ENCODE measurements around the gene ELMO2.

DNA sequence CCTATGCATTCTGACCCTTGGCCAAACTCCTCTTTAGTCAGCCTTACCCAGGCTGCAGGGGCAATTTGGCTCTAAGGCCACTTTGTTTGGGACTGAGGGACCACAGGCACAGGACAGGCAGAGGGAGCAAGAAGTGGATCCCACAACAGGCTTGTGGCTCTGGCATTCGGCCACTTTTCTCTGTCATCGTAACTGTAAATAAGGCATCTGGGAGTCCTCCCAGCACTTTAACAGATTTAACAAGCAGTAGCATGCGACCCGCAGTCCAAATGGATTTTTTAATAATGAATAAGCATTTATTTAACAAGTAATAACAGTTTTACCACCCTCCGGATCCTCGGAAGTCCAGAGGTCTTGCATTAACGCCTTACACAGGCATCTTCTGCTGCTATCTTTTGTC lies 82.0 kb downstream of the ELMO2 start:
- TF ChIP-seq, protein P1, sequence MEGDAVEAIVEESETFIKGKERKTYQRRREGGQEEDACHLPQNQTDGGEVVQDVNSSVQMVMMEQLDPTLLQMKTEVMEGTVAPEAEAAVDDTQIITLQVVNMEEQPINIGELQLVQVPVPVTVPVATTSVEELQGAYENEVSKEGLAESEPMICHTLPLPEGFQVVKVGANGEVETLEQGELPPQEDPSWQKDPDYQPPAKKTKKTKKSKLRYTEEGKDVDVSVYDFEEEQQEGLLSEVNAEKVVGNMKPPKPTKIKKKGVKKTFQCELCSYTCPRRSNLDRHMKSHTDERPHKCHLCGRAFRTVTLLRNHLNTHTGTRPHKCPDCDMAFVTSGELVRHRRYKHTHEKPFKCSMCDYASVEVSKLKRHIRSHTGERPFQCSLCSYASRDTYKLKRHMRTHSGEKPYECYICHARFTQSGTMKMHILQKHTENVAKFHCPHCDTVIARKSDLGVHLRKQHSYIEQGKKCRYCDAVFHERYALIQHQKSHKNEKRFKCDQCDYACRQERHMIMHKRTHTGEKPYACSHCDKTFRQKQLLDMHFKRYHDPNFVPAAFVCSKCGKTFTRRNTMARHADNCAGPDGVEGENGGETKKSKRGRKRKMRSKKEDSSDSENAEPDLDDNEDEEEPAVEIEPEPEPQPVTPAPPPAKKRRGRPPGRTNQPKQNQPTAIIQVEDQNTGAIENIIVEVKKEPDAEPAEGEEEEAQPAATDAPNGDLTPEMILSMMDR (IDR thresholded peaks at IDR 0.05) = no peak
- no peak for TF ChIP-seq POLR2A (IDR thresholded peaks at IDR 0.05)

All from prostate gland (tissue), 2 donors.